GM21447 (cell line): Measurements from ENCODE around the gene SYNE1.

Experiments used
- ATAC-seq: cut with Tn5 transposase; IDR thresholded peaks from one replicate; pipeline ENCODE4 v1.9.1; 2021; ENCODE audit not compliant: unreplicated experiment

SYNE1 gene

GRCh38 chr6:152241013-152241766 lies 396.0 kb downstream of the SYNE1 start:
- ATAC-seq: no peak

- ATAC-seq: no peak
Measured at GRCh38 chr6:152240436-152240835, 396.7 kb downstream of the SYNE1 start.

GRCh38 chr6:152236370-152237097 lies 400.6 kb downstream of the SYNE1 start:
- no peak for ATAC-seq

GRCh38 chr6:152233547-152234320 lies 403.4 kb downstream of the SYNE1 start:
- no peak for ATAC-seq

GRCh38 chr6:152232501-152233151 lies 404.5 kb downstream of the SYNE1 start:
- ATAC-seq: no peak

GRCh38 chr6:152229330-152229729 lies 407.8 kb downstream of the SYNE1 start:
- ATAC-seq: no peak

GRCh38 chr6:152226119-152226518 lies 411.0 kb downstream of the SYNE1 start:
- ATAC-seq: no peak

GRCh38 chr6:152225241-152225934 lies 411.8 kb downstream of the SYNE1 start:
- ATAC-seq: no peak

- no peak for ATAC-seq
Measured at GRCh38 chr6:152223636-152224035, 413.5 kb downstream of the SYNE1 start.

- ATAC-seq: no peak
Measured at GRCh38 chr6:152221806-152222628, 415.1 kb downstream of the SYNE1 start.

- ATAC-seq: no peak
Measured at GRCh38 chr6:152220786-152221185, 416.4 kb downstream of the SYNE1 start.

- no peak for ATAC-seq
Measured at GRCh38 chr6:152218887-152219286, 418.3 kb downstream of the SYNE1 start.

GRCh38 chr6:152212437-152212836 lies 424.7 kb downstream of the SYNE1 start:
- no peak for ATAC-seq

- no peak for ATAC-seq
Measured at GRCh38 chr6:152209211-152209610, 428.0 kb downstream of the SYNE1 start.

- ATAC-seq: no peak
Measured at GRCh38 chr6:152207915-152208714, 429.0 kb downstream of the SYNE1 start.

- no peak for ATAC-seq
Measured at GRCh38 chr6:152206072-152206818, 430.9 kb downstream of the SYNE1 start.

- no peak for ATAC-seq
Measured at GRCh38 chr6:152204591-152204990, 432.6 kb downstream of the SYNE1 start.

- no peak for ATAC-seq
Measured at GRCh38 chr6:152201120-152201519, 436.0 kb downstream of the SYNE1 start.
